GM18508 (cell line): ENCODE results near the gene MORC2.

Experiments used
- ATAC-seq: cut with Tn5 transposase; IDR thresholded peaks from one replicate; pipeline ENCODE4 v1.9.1; 2021; ENCODE audit warnings: moderate number of reproducible peaks; ENCODE audit not compliant: insufficient read depth, unreplicated experiment

MORC2 gene

DNA sequence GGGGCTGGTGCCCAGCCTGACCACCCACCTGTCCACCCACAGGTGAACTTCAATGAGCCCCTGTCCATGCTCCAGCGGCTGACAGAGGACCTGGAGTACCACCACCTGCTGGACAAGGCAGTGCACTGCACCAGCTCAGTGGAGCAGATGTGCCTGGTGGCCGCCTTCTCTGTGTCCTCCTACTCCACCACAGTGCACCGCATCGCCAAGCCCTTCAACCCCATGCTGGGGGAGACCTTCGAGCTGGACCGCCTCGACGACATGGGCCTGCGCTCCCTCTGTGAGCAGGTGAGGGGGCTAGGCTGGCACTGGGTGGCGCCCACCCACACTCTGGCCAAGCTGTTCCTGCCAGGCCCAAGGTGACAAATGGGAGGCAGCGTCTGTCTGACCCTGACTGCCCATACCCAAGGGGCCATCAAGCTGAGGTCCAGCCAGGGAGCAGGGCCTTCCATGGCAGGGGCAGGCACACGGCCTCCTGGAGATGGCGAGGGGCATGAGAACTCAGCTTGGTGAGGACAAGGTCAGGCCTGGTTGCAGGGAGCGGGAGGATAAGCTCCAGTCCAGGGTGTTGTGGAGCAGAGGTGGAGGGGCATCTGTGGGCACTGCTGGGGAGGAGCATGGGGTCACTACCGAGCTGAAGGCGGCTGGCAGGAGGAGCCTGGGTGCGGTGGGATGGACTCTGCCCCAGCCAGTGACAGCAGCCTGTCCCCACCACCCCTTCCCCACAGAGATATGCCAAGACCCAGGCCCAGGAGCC lies 77.7 kb downstream of the MORC2 start:
- ATAC-seq, result no peak

DNA sequence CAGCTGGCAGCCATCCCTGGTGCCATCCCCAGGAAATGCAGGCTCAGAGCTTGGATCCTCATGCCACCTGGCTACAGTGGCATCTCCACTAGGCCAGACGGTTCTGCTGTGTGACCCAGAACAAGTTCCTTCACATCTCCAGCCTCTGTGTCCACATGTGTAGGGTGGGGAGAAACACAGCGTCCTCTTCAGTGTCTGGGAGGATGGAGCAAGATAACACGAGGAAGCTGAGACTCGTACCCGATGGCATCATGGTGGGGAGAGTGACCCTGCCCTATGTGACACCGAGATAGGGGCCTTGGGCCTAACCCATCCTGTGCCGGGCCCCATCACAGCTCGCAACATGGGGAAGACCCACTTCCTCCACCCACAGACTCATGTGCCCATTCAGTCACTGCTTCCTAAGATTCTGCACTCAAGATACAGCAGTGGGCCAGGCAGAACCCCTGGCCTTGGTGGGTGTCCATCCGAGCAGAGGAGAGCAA lies 78.5 kb downstream of the MORC2 start:
- ATAC-seq, result no peak

DNA sequence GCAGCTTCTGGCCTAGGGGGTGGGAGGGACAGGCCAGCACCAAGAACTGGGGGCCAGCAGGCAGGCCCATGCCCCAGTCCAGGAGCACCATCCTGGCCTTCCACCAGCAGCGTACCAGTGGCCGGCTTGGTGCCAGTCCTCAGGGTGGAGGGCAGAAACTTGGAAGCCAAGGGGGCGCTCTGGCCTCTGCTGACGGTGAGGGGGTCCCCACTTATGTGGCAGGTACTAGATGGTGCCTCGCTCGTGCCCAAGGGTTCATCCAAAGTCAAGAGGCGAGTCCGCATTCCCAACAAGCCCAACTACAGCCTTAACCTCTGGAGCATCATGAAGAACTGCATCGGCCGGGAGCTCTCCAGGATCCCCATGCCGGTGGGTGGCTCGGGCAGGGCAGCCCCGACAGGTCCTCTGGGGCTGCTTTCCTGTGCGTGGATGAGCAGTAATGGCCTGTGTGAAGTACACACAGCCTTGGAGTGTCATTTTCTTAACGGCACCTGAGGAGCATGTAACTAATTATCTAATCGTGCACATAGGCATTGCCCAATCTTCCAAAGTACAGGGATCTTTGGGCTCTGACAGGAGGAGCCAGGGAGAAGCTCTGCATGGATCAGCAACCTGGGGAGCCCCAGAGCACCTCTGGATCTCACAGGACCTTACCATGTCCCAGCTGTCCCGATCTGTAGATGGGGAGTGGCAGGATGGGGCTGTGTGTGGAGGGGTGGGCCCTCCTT lies 79.1 kb downstream of the MORC2 start:
- no peak for ATAC-seq

DNA sequence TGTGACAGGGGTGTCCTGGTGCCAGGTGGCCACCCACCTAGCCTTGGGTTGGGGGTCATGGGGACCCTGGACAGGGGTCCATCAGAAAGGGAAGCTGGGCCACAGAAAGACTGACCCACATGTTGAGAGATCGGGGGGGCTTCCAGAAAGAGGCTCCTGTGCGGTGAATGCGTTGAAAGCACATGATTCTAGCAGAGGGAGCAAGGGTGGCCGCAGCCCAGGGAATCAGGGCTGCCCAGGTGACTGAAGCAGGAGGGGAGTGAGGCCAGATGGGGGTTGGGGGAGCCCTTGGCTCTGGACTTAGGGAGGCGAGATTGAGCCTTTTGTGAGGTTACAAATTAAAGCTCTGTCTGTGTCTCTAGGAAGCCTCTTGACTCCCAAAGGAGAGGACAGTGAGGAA lies 80.7 kb downstream of the MORC2 start:
- ATAC-seq, result no peak

DNA sequence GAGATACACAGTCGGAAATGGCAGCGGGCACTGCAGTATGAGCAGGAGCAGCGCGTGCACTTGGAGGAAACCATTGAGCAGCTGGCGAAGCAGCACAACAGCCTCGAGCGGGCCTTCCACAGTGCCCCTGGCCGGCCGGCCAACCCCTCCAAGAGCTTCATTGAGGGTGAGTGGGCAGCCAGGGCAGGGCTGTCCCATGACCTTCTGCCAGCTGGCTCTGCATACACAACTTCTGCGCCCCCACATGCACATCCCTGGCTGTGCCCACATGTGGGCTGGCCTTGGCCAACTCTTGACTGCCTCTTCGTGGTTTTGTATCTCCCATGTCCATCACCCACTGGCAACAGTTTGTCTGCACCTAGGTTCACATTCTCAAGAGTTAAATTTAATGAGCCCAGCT lies 81.1 kb downstream of the MORC2 start:
- no peak for ATAC-seq

DNA sequence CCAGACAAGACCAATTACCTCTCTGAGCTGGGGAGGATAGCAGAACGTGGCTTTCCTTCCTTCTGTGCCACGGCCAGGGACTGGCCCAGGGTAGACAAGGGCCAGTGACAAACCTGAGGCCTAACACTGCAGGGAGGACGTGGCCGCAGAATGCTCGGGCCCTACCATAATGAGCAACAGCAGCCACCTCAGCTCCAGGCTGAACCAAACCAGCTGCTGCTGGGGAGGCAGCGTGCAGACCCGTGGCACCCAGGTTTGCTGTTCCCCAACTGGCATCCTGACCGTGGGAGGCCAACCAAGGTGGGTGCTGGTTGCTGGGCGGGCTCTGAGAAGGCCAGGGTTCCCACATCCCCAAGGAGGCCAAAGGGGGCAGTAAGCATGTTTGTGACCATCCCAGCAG lies 83.0 kb downstream of the MORC2 start:
- ATAC-seq, result no peak

DNA sequence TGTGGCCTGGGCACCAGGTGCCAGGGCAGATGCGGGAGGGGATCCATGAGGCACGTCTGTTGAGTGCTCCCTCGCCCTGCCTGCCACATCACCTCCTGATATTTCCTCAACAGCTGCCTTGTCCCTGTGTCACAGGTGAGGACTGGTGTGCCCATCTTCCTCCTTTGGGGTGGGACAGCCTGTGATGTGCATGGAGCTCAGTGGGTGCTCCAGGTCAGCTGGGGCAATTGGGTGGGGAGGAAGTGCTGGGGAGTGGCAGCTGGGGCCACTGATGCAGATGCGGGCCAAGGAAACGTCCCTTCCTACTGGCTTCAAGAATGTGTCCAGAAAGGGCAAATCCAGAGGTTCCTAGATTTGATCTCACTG lies 83.6 kb downstream of the MORC2 start:
- no peak for ATAC-seq

DNA sequence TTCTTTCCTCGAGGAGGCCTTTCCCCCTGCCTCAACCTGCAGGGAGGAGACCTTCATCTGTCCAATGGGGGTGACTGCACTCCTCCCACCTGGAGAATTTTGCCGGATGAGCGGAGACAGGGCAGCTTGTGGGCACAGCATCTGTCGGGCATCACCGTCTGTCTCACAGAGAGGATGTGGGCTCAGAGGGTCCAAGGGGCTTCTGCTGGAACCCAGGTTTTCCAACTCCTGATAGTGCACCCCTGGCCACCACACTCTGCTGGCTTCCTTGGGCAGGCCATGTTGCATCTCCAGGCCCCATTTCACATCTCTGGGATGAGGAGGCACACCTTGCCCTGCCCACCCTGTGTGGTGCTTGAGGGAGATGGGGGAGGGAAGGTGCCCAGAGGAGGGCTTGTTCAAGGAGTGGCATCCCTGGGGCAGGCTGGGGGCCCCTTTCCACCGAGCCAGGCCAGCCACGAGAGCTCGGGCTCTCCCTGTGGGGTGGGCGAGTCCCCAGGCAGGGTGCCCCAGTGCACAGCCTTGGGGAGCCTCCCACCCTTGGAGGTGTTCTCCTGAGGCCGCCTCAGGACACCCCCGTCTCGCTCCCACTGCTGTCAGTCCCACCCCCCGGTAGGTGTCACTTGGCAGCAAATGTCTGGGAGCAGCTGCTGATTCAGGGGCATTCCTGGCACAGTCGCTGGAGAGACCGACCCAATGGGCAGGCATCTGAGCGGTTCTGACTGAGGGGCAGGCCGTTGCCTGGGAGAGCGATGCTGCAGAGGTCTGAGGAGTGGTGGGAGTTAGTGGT lies 84.2 kb downstream of the MORC2 start:
- no peak for ATAC-seq

DNA sequence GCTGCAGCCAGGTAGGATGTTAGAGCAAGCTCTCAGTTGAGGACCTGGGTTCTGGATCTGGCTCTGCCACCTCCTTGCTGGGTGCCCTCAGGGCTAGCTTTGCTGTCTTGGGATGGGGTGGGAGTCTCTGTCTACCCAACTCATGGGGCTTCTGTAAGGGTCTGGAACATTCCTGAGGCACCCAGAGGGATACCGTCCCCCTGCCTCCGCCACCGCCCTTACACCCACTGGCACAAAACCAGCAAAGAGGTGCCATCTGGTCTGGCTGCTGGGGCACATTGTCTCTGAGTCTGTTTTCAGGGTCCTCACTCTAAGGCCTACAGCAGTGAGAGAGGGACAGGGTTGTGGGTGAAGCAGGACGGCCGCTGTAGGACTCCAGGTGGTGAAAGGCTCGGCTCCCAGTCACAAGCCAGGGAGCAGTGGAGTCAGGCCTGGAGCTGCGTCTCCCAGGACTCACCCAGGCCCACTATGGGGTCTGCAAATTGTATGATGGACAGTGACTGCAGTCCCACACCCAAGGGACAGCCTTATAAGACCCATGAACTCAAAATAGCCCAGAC lies 84.9 kb downstream of the MORC2 start:
- no peak for ATAC-seq

DNA sequence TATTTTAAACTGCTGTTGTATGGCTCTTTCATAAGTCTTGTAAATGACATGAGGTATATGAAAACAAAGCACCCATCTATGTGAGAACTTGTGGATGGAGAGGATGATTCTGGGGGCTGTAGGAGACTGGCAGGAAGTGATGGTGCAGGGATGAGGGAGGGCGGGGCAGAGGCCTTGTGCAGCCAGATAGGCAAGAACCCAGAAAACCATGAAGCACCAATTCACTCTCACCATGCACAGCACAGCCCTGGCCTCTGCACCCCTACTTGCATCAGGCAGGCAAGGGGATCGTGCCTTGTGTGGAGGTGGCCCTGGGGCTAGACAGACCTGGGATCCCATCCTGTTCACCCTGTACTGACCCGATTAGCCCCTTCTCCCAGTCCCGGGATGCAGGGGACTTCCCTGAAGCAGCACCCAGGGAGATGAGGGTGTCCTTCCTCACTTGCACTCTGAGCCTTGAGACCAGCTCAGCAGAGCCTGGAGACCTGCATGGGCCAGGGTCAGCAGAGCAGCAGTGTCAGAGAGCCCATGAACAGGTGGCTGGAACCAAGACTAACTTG lies 85.5 kb downstream of the MORC2 start:
- ATAC-seq, result no peak

DNA sequence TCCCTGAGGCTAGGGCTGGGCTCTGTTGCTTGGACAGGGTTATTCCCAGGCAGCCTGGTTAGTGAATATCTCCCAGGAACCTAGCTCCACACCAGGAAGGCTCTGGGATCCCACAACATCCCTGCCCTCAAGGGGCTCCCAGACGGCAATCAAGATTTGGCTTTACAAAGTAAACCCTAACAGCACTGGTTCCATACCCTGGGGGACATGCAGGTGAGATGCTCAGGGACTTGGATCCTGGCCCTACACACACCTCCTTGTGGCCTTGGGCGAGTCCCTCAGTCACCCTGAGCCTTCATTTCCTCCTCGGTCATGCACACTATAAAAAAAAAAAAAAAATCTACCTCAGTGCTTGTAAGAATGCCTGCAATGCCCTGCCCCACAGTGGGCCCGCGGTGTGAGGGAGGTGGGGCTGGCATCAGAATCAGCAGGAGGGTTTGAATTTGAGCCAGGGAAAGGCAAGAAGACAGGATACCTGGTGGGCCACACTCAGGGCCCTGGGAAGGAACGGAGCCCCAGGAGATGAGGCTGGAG lies 86.3 kb downstream of the MORC2 start:
- ATAC-seq, result no peak

DNA sequence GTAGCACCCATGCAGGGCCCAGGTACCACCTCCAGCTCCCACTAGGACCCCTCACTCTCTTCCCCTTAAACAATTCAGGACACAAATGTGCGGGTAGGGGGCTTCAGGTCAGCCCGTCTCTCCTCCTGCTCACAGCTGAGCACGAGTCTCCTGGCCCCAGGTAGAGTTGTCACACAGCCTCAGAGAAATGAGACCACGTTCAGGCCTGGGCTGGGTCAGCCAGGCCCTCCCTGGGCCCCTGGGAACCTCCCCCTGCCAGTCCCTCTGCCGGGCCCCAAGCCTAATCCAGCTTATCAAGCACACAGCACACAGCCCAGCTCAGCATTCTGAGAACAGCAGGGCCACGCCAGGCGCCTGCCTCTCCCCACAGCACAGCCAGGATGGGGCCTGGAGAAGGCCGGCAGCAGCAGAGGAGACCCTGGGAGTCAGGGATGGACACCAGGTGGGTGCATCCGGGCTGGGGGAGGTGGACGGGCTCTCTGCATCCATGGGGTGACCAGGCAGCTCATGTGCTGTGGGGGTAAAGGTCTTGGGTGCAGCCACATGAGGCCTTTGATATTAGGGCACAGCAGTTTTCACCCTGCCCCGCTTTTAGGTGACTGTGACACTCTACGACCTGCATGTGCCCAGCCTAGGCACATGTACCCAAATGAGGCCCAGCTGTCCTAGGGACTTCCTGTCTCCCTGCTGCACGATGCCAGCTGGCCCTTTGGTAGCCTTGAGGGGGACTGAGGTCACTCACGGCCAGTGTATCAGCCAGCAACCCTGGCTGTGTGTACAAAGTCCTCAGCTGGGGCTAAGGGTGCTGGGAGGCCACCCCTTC lies 87.0 kb downstream of the MORC2 start:
- ATAC-seq, result no peak

DNA sequence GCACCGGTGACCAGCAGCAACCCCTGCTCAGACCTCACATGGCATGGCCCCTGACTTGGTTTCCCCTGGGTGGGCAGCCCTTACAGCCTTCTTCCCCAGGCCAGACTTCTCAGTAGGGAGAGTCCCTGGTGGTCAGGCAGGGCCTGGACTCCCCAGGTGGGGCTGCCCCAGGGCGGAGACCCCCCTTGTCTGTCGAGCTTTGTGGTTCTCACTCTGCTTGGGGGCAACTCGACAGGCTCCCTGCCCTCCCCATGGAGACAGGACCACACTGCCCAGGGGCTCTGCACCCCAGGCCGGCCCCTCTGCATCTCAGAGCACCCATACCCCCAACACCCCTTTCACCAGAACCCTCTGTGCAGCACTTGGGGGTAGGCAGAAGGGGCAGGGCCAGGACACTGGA lies 87.7 kb downstream of the MORC2 start:
- no peak for ATAC-seq

DNA sequence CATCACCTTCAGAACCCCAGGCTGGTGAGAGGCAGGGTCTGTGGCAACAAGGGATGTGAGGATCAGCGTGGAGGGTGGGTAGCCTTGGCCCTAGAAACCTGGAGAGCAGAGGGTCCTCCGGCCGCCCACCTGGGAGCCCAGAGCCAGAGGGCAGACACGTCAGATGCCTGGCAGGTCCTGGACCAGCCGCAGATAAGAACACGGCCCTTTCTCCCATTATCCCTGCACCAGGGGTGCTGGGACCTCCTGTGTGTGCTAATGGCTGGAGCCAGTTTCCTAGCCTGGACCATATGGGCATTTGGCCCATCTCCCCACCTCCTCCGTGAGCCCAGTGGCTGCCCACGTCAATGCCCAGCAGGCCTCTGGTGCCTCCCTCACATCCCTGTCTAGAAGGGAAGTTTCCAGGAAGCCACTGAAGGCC lies 88.4 kb downstream of the MORC2 start:
- no peak for ATAC-seq

DNA sequence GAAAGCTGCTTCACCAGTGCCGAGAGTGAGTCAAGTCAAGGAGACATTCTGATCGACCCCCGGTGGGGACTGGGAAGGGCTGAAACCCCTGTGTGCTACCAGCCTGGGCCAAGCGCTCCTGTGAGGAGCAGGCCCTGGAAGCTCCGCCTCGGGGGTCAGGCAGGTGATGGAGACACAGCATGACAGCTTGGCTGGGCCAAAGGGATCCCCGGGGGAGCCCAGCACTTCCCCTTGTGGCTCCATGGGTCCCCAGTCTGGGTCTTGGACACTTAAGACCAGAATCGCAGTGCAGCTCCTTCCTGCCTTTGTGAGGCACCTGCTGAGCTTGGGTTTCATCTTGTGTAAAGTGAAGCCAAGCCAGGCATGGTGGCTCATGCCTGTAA lies 89.2 kb downstream of the MORC2 start:
- ATAC-seq, result no peak

DNA sequence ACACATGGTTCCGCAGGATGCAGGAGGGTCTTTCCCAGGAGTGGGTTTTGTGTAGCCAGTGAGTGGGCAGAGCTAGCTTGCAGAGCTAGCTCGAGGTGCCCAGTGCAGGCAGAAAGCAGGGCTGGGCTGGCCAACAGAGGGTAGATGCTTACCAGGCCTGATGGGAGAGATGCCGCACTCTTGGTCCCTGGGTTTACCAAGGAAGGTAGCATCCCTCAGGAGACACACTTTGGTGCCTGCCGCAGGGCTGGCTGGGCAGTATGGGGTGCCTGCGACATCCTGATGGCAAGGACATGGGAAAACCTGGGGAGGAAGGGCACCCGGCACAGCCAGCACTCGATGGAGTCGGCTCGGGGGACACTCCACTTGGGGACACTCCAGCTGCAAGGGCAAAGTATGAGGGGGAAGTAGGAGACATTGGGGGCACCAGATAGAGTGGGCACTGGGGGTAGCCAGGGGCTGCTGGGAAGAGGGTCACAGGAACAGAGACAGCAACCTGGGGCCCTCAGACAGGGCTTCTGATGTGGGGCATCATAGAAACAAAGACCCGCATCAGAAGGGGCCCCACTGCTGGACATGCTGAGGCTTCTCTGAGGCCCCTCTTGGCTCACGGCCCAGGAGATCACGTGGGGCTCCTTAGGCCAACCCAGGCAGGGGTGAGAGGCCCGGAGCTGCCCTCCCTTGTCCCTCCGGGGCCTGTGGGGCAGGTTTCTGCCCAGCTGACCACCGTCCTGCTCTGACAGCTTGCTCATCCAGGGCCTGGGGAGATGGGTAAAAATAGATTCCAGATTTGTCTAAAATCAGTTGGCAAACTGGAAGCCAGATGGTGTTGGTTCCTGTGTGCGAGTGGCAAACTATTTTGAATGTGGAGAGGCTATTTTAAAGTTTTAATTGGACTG lies 89.8 kb downstream of the MORC2 start:
- ATAC-seq, result no peak

DNA sequence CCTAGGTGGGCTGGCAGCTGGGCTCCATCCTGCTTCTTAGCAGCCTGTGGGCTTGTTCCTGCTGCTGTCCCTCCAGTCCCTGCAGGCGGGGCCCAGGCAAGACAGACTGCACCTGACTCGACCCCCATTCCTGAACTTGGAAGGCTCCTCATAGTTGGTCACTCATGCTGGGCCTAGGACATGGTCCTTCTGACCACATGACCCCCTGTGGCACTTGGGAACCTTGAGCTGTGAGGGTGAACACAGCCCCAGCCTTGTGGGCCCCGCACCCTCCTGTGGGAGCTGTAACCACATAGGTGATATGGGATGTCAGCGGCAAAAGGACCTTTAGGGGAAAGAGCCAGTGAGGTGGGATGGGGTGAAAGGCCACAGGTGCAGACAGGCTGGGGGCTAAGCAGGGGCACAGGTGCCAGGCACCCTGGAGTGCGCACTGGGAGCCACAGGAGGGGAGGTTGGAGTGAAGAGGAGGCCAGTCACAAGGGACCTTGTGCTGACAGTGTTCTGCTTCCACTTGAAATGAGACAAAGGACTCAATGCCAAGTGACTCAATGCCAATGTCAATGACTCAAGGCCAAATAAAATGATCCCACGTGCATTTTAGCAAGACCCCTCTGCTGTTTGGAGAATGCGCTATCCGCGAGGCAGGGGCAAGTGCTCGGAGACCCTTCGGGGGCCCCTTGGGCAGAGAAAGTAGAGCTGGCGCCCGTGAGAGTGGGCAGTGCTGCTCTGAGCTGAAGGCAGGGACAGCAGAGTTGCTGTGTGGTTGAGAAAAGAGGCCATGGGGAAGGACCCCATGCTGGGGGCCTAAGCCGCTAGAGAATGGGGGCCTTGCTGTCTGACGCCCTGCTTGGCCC lies 90.7 kb downstream of the MORC2 start:
- ATAC-seq, result no peak
